HPDE6-E6E7 (cell line): ENCODE results near the gene TMEM80.
"Not testable (repeated sequence)": the region's sequence is repeated elsewhere in the genome, so short reads cannot be mapped to it uniquely, and the experiment has no call there.

ENCODE experiments used
- DNase-seq: peaks from one replicate; pipeline ENCODE4 v3.0.0; 2011; ENCODE audit warnings: missing footprints; ENCODE audit errors: extremely low spot score

The TMEM80 gene

GRCh38 chr11:679271-680207, 16.1 kb upstream of the TMEM80 start:
- DNase-seq = no peak

GRCh38 chr11:680476-680875, 15.1 kb upstream of the TMEM80 start:
- no peak for DNase-seq

GRCh38 chr11:680970-681369, 14.6 kb upstream of the TMEM80 start:
- DNase-seq = no peak

- DNase-seq = no peak
Measured at GRCh38 chr11:686451-687243, 9.0 kb upstream of the TMEM80 start.

GRCh38 chr11:687751-688150, 7.9 kb upstream of the TMEM80 start:
- no peak for DNase-seq

GRCh38 chr11:688681-689080, 6.9 kb upstream of the TMEM80 start:
- no peak for DNase-seq

GRCh38 chr11:689625-690024, 6.0 kb upstream of the TMEM80 start:
- no peak for DNase-seq

- not testable (repeated sequence) for DNase-seq
Measured at GRCh38 chr11:690244-690643, 5.4 kb upstream of the TMEM80 start.

GRCh38 chr11:690738-691633, 4.6 kb upstream of the TMEM80 start:
- no peak for DNase-seq

- no peak for DNase-seq
Measured at GRCh38 chr11:691710-692590, 3.7 kb upstream of the TMEM80 start.

GRCh38 chr11:692824-693414, 2.7 kb upstream of the TMEM80 start:
- DNase-seq = no peak

GRCh38 chr11:693415-693831, 2.2 kb upstream of the TMEM80 start:
- no peak for DNase-seq

GRCh38 chr11:693887-694562, 1.6 kb upstream of the TMEM80 start:
- no peak for DNase-seq

GRCh38 chr11:694563-695287, 891 bp upstream of the TMEM80 start, which contains the start of gene DEAF1:
TSS of gene DEAF1 (minus strand) at chr11:695222. CDS start at chr11:695047, 175 bp downstream.
- DNase-seq = no peak

- DNase-seq = no peak
Measured at GRCh38 chr11:695288-695537, 403 bp upstream of the TMEM80 start.

- no peak for DNase-seq
Measured at GRCh38 chr11:696955-697491, 1.4 kb downstream of the TMEM80 start.

GRCh38 chr11:697811-698311, 2.2 kb downstream of the TMEM80 start:
- no peak for DNase-seq

GRCh38 chr11:698493-699115, 3.0 kb downstream of the TMEM80 start:
- no peak for DNase-seq
